SK-N-SH (cell line): Measurements from ENCODE around the gene FRMD5. TPM values are rescaled to one million over a fixed set of nuclear protein-coding genes. Genes with fewer than 3 reads are reported as not detected.

Experiments used
- CTCF ChIA-PET: fragments of 300-600, 350-600 bp; formaldehyde crosslinking; extraction: SDS; loops from one replicate; lab custom pipeline; 2021; lab: Yijun Ruan, JAX
- POLR2A ChIA-PET: fragments of 350-600 bp; sonication (Branson Sonifier 250); formaldehyde crosslinking; extraction: SDS; loops from one replicate; lab custom pipeline; 2020; ENCODE audit warnings: antibody characterized with exemption, inconsistent platforms; lab: Yijun Ruan, JAX
- DNase-seq: peaks from one replicate; pipeline ENCODE4 v3.0.0; 2012
- H2AFZ ChIP-seq: fragments of 200-600 bp; sonication (generic); 2 replicates; pipeline ENCODE4 v1.8.1; 2016; ENCODE audit warnings: antibody characterized with exemption, mild to moderate bottlenecking, low read depth
- H3F3A ChIP-seq: fragments of 200-600 bp; sonication (generic); replicated peaks from 2 replicates; pipeline ENCODE3; 2016; ENCODE audit warnings: antibody characterized with exemption, mild to moderate bottlenecking; ENCODE audit not compliant: insufficient read depth
- H3K27ac ChIP-seq, 2 experiments: fragments of 200-500 bp in 1 of 2; fragments of 200-600 bp in 1 of 2; sonication (Bioruptor generic) in 1 of 2; sonication (generic), shearing (Covaris generic) in 1 of 2; 2 replicates each; pipeline versions ENCODE4 v1.5.1 to v1.6.1; 2014 to 2016; ENCODE audit warnings: low read depth in 2 of 2, inconsistent platforms in 1 of 2, low read length in 1 of 2, mild to moderate bottlenecking in 1 of 2, mixed read lengths in 1 of 2
- H3K27me3 ChIP-seq: fragments of 200-600 bp; sonication (generic), shearing (Covaris generic); 2 replicates; pipeline ENCODE4 v1.6.1; 2016; ENCODE audit warnings: mixed run types; ENCODE audit not compliant: insufficient read depth
- H3K36me3 ChIP-seq, 2 experiments: fragments of 200-500 bp in 1 of 2; fragments of 200-600 bp in 1 of 2; sonication (Bioruptor generic) in 1 of 2; sonication (generic) in 1 of 2; replicated peaks in 1 of 2; 2 replicates each; pipeline versions ENCODE3 to v1.5.1; 2014 to 2016; ENCODE audit warnings: low read length in 1 of 2, mild to moderate bottlenecking in 1 of 2; ENCODE audit not compliant: insufficient read depth in 2 of 2, control insufficient read depth in 1 of 2
- H3K4me1 ChIP-seq, 2 experiments: fragments of 200-500 bp in 1 of 2; fragments of 200-600 bp in 1 of 2; sonication (Bioruptor generic) in 1 of 2; sonication (generic), shearing (Covaris generic) in 1 of 2; 2 replicates each; pipeline versions ENCODE4 v1.5.1 to v1.6.1; 2014 to 2016; ENCODE audit warnings: low read depth in 1 of 2, low read length in 1 of 2, mixed run types in 1 of 2; ENCODE audit not compliant: insufficient read depth in 2 of 2, control insufficient read depth in 1 of 2
- H3K4me2 ChIP-seq: fragments of 200-600 bp; sonication (generic), shearing (Covaris generic); 2 replicates; pipeline ENCODE4 v1.6.1; 2017; ENCODE audit warnings: mixed run types
- H3K4me3 ChIP-seq, 2 experiments: fragments of 200-500 bp in 1 of 2; fragments of 200-600 bp in 1 of 2; sonication (Bioruptor generic) in 1 of 2; sonication (generic), shearing (Covaris generic) in 1 of 2; 2 replicates each; pipeline versions ENCODE4 v1.5.1 to v1.8.1; 2014 to 2016; ENCODE audit warnings: low read depth in 2 of 2, inconsistent platforms in 1 of 2, low read length in 1 of 2, mild to moderate bottlenecking in 1 of 2, mixed read lengths in 1 of 2, moderate library complexity in 1 of 2
- H3K79me2 ChIP-seq: fragments of 200-600 bp; sonication (generic); 2 replicates; pipeline ENCODE4 v1.8.1; 2017; ENCODE audit warnings: mild to moderate bottlenecking; ENCODE audit not compliant: insufficient read depth
- H3K9ac ChIP-seq: fragments of 200-600 bp; sonication (generic); 2 replicates; pipeline ENCODE4 v1.6.1; 2017; ENCODE audit warnings: mixed run types
- H3K9me2 ChIP-seq: fragments of 200-600 bp; sonication (generic); 2 replicates; pipeline ENCODE4 v1.6.1; 2017; ENCODE audit warnings: mixed run types
- H3K9me3 ChIP-seq: fragments of 200-600 bp; sonication (generic); 2 replicates; pipeline ENCODE4 v1.6.1; 2017; ENCODE audit warnings: mixed run types, mild to moderate bottlenecking, moderate library complexity
- H4K20me1 ChIP-seq: fragments of 200-600 bp; sonication (generic); 2 replicates; pipeline ENCODE4 v1.6.1; 2017; ENCODE audit warnings: mild to moderate bottlenecking, mixed run types; ENCODE audit not compliant: insufficient read depth
- CTCF ChIP-seq: fragments of 200-600 bp; sonication (generic); IDR thresholded peaks from 2 replicates; pipeline ENCODE4 v1.6.1; 2017; ENCODE audit warnings: antibody characterized with exemption, mild to moderate bottlenecking, moderate library complexity
- EP300 ChIP-seq, 2 experiments: IDR thresholded peaks; 2 replicates each; pipeline versions ENCODE4 v1.4.0 to v1.6.1; 2012; ENCODE audit warnings: borderline replicate concordance in 1 of 2, low read depth in 1 of 2, low read length in 1 of 2
- FOSL2 ChIP-seq: IDR thresholded peaks from 2 replicates; pipeline ENCODE4 v1.4.0; 2012; ENCODE audit warnings: low read depth, mild to moderate bottlenecking, moderate library complexity, borderline replicate concordance
- FOXJ3 ChIP-seq: sonication (generic); formaldehyde crosslinking; IDR thresholded peaks from 2 replicates; pipeline ENCODE4 v1.5.1; 2020; ENCODE audit warnings: mild to moderate bottlenecking, missing genetic modification reagents
- FOXM1 ChIP-seq: IDR thresholded peaks from 2 replicates; pipeline ENCODE4 v1.4.0; 2012; ENCODE audit warnings: low read depth, mild to moderate bottlenecking
- GATA2 ChIP-seq: sonication (generic); formaldehyde crosslinking; IDR thresholded peaks from 2 replicates; pipeline ENCODE4 v1.5.0; 2020; ENCODE audit warnings: mild to moderate bottlenecking, missing genetic modification reagents
- JUND ChIP-seq: IDR thresholded peaks from 2 replicates; pipeline ENCODE4 v1.4.0; 2012
- MEF2A ChIP-seq: IDR thresholded peaks from 2 replicates; pipeline ENCODE4 v1.4.0; 2012; ENCODE audit warnings: low read depth, borderline replicate concordance
- NRF1 ChIP-seq: IDR thresholded peaks from 2 replicates; pipeline ENCODE4 v1.6.1; 2012; ENCODE audit warnings: low read depth, mild to moderate bottlenecking, low read length
- POLR2AphosphoS5 ChIP-seq: IDR thresholded peaks from 2 replicates; pipeline ENCODE4 v1.6.1; 2012; ENCODE audit warnings: low read depth, low read length
- RAD21 ChIP-seq: IDR thresholded peaks from 2 replicates; pipeline ENCODE4 v1.6.1; 2012; ENCODE audit warnings: mild to moderate bottlenecking, low read length
- SIN3A ChIP-seq: IDR thresholded peaks from 2 replicates; pipeline ENCODE4 v1.6.1; 2012; ENCODE audit warnings: low read depth, mild to moderate bottlenecking, low read length, moderate library complexity, borderline replicate concordance
- SMC3 ChIP-seq: IDR thresholded peaks from 2 replicates; pipeline ENCODE4 v1.6.1; 2012; ENCODE audit warnings: low read depth, low read length, improper control_type of control experiment
- TCF12 ChIP-seq: IDR thresholded peaks from 2 replicates; pipeline ENCODE4 v1.4.0; 2012
- TEAD4 ChIP-seq: IDR thresholded peaks from 2 replicates; pipeline ENCODE4 v1.4.0; 2012; ENCODE audit warnings: mild to moderate bottlenecking, borderline replicate concordance; ENCODE audit not compliant: insufficient read depth
- YY1 ChIP-seq: IDR thresholded peaks from 2 replicates; pipeline ENCODE4 v1.4.0; 2012; ENCODE audit warnings: low read depth, mild to moderate bottlenecking
- WGBS: methylation state at CpG from one replicate; pipeline ENCODE4 v1.1.6; 2017; ENCODE audit warnings: low lambda C conversion rate; 5-methylcytosine and 5-hydroxymethylcytosine counted together
- polyA plus RNA-seq, 3 experiments: library from polyadenylated mRNA; depleted of rRNA; stranded (reverse); fragments of >200 nt; gene quantifications; 2 replicates each; pipeline ENCODE4 v1.2.3, GENCODE V29; 2012
- TF ChIP-seq, protein P1 (sequence below): fragments of 150-350 bp; IDR thresholded peaks from 2 replicates; pipeline ENCODE4 v1.6.1; 2016; ENCODE audit warnings: mild to moderate bottlenecking, low read depth, low read length
- TF ChIP-seq, protein P2 (sequence below): fragments of 150-350 bp; IDR thresholded peaks from 2 replicates; pipeline ENCODE4 v1.6.1; 2017; ENCODE audit warnings: antibody characterized with exemption, low read length, low read depth, borderline replicate concordance

The FRMD5 gene
- polyA plus RNA-seq, 1 of the 3 experiments (the other 2 are of a cell fraction), result 24.8 TPM

GRCh38 chr15:43873651-43874050 is 321.4 kb downstream of the FRMD5 start:
- no peaks in the 10 kb centered on the region for H3K9me3 ChIP-seq
- no peak overlapping the region for H3K4me3 ChIP-seq

GRCh38 chr15:43872416-43873020 is 322.6 kb downstream of the FRMD5 start:
- H3K79me2 ChIP-seq, result no peaks in the 10 kb centered on the region
- H3K4me1 ChIP-seq, result no peaks in the 10 kb centered on the region; a peak in 1 of 4 replicates
- no peak overlapping the region for H3K9ac ChIP-seq
- H3K9me2 ChIP-seq, result no peaks in the 10 kb centered on the region
- POLR2A ChIA-PET, result no interaction called here
- TF ChIP-seq MEF2A, result no peak
- peak; percentile 79 for TF ChIP-seq CTCF
- peak; percentile 56 for TF ChIP-seq SMC3
- TF ChIP-seq TEAD4, result no peak
- TF ChIP-seq RAD21, result peak; percentile 87
- TF ChIP-seq, all 33 proteins: peak for 3
- Histone ChIP-seq H3K9me3 (no peaks in the 10 kb centered on the region), H2AFZ (no peak overlapping the region), H3F3A (peaks cover 18% of the 10 kb centered on the region), H3K4me3 (no peak overlapping the region; a peak in 1 of 4 replicates), H3K27ac (no peak overlapping the region), H3K36me3 (peaks cover 55 to 72% of the 10 kb centered on the region in 2 experiments), H3K27me3 (no peaks in the 10 kb centered on the region), H3K4me2 (no peak overlapping the region), H4K20me1 (no peaks in the 10 kb centered on the region)
- CTCF ChIA-PET, result interaction anchor here (0.5 to 3.0 kb wide), 30 partner anchors 10 to 866 kb away, joined by 3 to 27 read pairs (median 4); partner anchors contain the start of gene MFAP1
- WGBS, result 79% methylated on average over 6 of the region's 6 CpGs
- peak; percentile 62 for DNase-seq

More at GRCh38 chr15:43873651-43874050, 321.4 kb downstream of the FRMD5 start:
- no peak overlapping the region for H3K27ac ChIP-seq
- peaks cover 51 to 67% of the 10 kb centered on the region in 2 experiments for H3K36me3 ChIP-seq
- H3K27me3 ChIP-seq, result no peaks in the 10 kb centered on the region
- H3K79me2 ChIP-seq, result no peaks in the 10 kb centered on the region
- no peak for DNase-seq
- no peak overlapping the region for H3K9ac ChIP-seq
- 94% methylated on average over 10 of the region's 10 CpGs for WGBS
- ChIA-PET POLR2A (no interaction called here), CTCF (interaction anchor here (1.8 to 2.7 kb wide), 4 partner anchors 9 to 252 kb away, joined by 6 to 27 read pairs (median 10); partner anchors contain the start of gene MFAP1)
- H3K4me2 ChIP-seq, result no peak overlapping the region
- peaks cover 21% of the 10 kb centered on the region for H3F3A ChIP-seq
- H3K4me1 ChIP-seq, result no peaks in the 10 kb centered on the region; a peak in 1 of 4 replicates
- no peaks in the 10 kb centered on the region for H4K20me1 ChIP-seq
- no peaks in the 10 kb centered on the region for H3K9me2 ChIP-seq
- no peak for TF ChIP-seq GATA2 (CRISPR knock-in tag)
- no peak for TF ChIP-seq POLR2AphosphoS5
- no peak for TF ChIP-seq FOXJ3 (CRISPR knock-in tag)
- no peak for TF ChIP-seq SIN3A
- TF ChIP-seq, protein P1, sequence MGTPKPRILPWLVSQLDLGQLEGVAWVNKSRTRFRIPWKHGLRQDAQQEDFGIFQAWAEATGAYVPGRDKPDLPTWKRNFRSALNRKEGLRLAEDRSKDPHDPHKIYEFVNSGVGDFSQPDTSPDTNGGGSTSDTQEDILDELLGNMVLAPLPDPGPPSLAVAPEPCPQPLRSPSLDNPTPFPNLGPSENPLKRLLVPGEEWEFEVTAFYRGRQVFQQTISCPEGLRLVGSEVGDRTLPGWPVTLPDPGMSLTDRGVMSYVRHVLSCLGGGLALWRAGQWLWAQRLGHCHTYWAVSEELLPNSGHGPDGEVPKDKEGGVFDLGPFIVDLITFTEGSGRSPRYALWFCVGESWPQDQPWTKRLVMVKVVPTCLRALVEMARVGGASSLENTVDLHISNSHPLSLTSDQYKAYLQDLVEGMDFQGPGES, result no peak
- no peak for TF ChIP-seq TCF12
- no peak for TF ChIP-seq NRF1
- no peak for TF ChIP-seq FOXM1
- TF ChIP-seq EP300 (IDR thresholded peaks at IDR 0.05; ENCODE audit: borderline replicate concordance in 1 of 2, low read depth in 1 of 2, low read length in 1 of 2), result no peak
- TF ChIP-seq, protein P2, sequence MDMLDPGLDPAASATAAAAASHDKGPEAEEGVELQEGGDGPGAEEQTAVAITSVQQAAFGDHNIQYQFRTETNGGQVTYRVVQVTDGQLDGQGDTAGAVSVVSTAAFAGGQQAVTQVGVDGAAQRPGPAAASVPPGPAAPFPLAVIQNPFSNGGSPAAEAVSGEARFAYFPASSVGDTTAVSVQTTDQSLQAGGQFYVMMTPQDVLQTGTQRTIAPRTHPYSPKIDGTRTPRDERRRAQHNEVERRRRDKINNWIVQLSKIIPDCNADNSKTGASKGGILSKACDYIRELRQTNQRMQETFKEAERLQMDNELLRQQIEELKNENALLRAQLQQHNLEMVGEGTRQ, result no peak
- no peak for TF ChIP-seq YY1
- no peak for TF ChIP-seq FOSL2
- TF ChIP-seq JUND, result no peak
- no peak overlapping the region for H2AFZ ChIP-seq
